Loucy (cell line): Measurements from ENCODE around the gene RER1.
A peak's percentile ranks its signal among the peaks of the same experiment; 100 is the strongest.

Experiments
- H2AFZ ChIP-seq: fragments of 200-600 bp; sonication (generic); 2 replicates; pipeline ENCODE4 v1.6.0; 2016; ENCODE audit warnings: antibody characterized with exemption, mild to moderate bottlenecking, low read length, moderate library complexity
- H3F3A ChIP-seq: fragments of 200-600 bp; 2 replicates; pipeline ENCODE4 v1.6.0; 2016; ENCODE audit warnings: antibody characterized with exemption, low read depth, mild to moderate bottlenecking
- H3K27me3 ChIP-seq: fragments of 200-600 bp; sonication (generic); 2 replicates; pipeline ENCODE4 v1.6.1; 2014; ENCODE audit warnings: low read length, mild to moderate bottlenecking; ENCODE audit not compliant: insufficient read depth, poor library complexity, severe bottlenecking
- H3K36me3 ChIP-seq: fragments of 200-600 bp; sonication (generic); 2 replicates; pipeline ENCODE4 v1.6.1; 2016; ENCODE audit warnings: low read length; ENCODE audit not compliant: insufficient read depth
- H3K4me1 ChIP-seq: fragments of 200-600 bp; sonication (generic); 2 replicates; pipeline ENCODE4 v1.5.1; 2014; ENCODE audit warnings: low read length, mild to moderate bottlenecking; ENCODE audit not compliant: insufficient read depth, poor library complexity, severe bottlenecking
- H3K4me2 ChIP-seq: fragments of 200-600 bp; sonication (generic); 2 replicates; pipeline ENCODE4 v1.6.0; 2014; ENCODE audit warnings: antibody characterized with exemption, low read length, low read depth, mild to moderate bottlenecking; ENCODE audit not compliant: poor library complexity, severe bottlenecking
- H3K4me3 ChIP-seq: fragments of 200-600 bp; sonication (generic); 2 replicates; pipeline ENCODE4 v1.5.1; 2014; ENCODE audit warnings: low read length, mild to moderate bottlenecking, mixed read lengths; ENCODE audit not compliant: poor library complexity, severe bottlenecking
- H3K79me2 ChIP-seq: fragments of 200-600 bp; sonication (generic); 2 replicates; pipeline ENCODE4 v1.6.1; 2014; ENCODE audit warnings: low read length; ENCODE audit not compliant: insufficient read depth
- H3K9ac ChIP-seq: fragments of 200-600 bp; sonication (generic); 2 replicates; pipeline ENCODE4 v1.6.0; 2014; ENCODE audit warnings: mild to moderate bottlenecking, low read depth, low read length, moderate library complexity; ENCODE audit not compliant: poor library complexity, severe bottlenecking
- H3K9me2 ChIP-seq: fragments of 200-600 bp; sonication (generic); replicated peaks from 2 replicates; pipeline ENCODE4 v1.6.1; 2016; ENCODE audit warnings: low read depth, low read length, mixed read lengths
- H3K9me3 ChIP-seq: fragments of 200-600 bp; sonication (generic); 2 replicates; pipeline ENCODE4 v1.6.1; 2014; ENCODE audit warnings: mild to moderate bottlenecking, antibody characterized with exemption, low read length, low read depth; ENCODE audit not compliant: insufficient read depth
- H4K20me1 ChIP-seq: fragments of 200-600 bp; sonication (generic); 2 replicates; pipeline ENCODE4 v1.6.0; 2014; ENCODE audit warnings: antibody characterized with exemption, low read length, mild to moderate bottlenecking; ENCODE audit not compliant: insufficient read depth, poor library complexity, severe bottlenecking
- CTCF ChIP-seq: fragments of 200-600 bp; sonication (generic); conservative IDR thresholded peaks from 2 replicates; pipeline ENCODE4 v1.5.1; 2014; ENCODE audit warnings: mild to moderate bottlenecking, antibody characterized with exemption, low read length
- EZH2phosphoT487 ChIP-seq: fragments of 200-600 bp; IDR thresholded peaks from 2 replicates; pipeline ENCODE4 v1.6.1; 2018; ENCODE audit warnings: antibody characterized with exemption, mild to moderate bottlenecking, moderate library complexity, borderline replicate concordance

Gene RER1

GRCh38 chr1:2412395-2412772 is 20.7 kb downstream of the RER1 start, which contains the start of gene PEX10:
Gene PEX10 (minus strand): TSS chr1:2412564. CDS start chr1:2412502, 62 bp downstream.
- Histone ChIP-seq H2AFZ (peak within 1 kb of the TSS; percentile 82), H3K4me1 (peaks cover 42% of the 10 kb centered on the region), H3K9ac (peak within 1 kb of the TSS; percentile 88), H4K20me1 (no peaks in the 10 kb centered on the region), H3K4me2 (peak within 1 kb of the TSS; percentile 98), H3K9me3 (no peaks in the 10 kb centered on the region), H3K9me2 (no peaks in the 10 kb centered on the region), H3K79me2 (peaks cover 30% of the 10 kb centered on the region), H3K36me3 (no peaks in the 10 kb centered on the region), H3K27me3 (no peaks in the 10 kb centered on the region), H3K4me3 (peak within 1 kb of the TSS; percentile 86), H3F3A (no peaks in the 10 kb centered on the region)
- TF ChIP-seq EZH2phosphoT487 (no peak), CTCF (no peak)

GRCh38 chr1:2412773-2413494 is 21.3 kb downstream of the RER1 start:
- H4K20me1 ChIP-seq = no peaks in the 10 kb centered on the region
- no peaks in the 10 kb centered on the region for H3K9me2 ChIP-seq
- H3K36me3 ChIP-seq = no peaks in the 10 kb centered on the region
- peaks cover 31% of the 10 kb centered on the region for H3K79me2 ChIP-seq
- H3K4me1 ChIP-seq = peaks cover 42% of the 10 kb centered on the region
- no peaks in the 10 kb centered on the region for H3K9me3 ChIP-seq
- H2AFZ ChIP-seq = peak overlapping the region; percentile 76
- peak overlapping the region; percentile 90 for H3K4me2 ChIP-seq
- TF ChIP-seq CTCF (no peak), EZH2phosphoT487 (no peak)
- H3K9ac ChIP-seq = peak overlapping the region; percentile 87
- H3K27me3 ChIP-seq = no peaks in the 10 kb centered on the region
- peak overlapping the region; percentile 86 for H3K4me3 ChIP-seq
- no peaks in the 10 kb centered on the region for H3F3A ChIP-seq

- Histone ChIP-seq H3K79me2 (peaks cover 31% of the 10 kb centered on the region), H3K4me3 (peak overlapping the region; percentile 86), H2AFZ (0 out of 2 replicates have a peak overlapping the region, but pooled peaks have one; percentile 13), H4K20me1 (no peaks in the 10 kb centered on the region), H3K36me3 (no peaks in the 10 kb centered on the region), H3F3A (no peaks in the 10 kb centered on the region), H3K9me2 (no peaks in the 10 kb centered on the region), H3K9me3 (no peaks in the 10 kb centered on the region), H3K27me3 (no peaks in the 10 kb centered on the region), H3K4me2 (peak overlapping the region; percentile 90), H3K4me1 (peaks cover 42% of the 10 kb centered on the region), H3K9ac (peak overlapping the region; percentile 87)
- TF ChIP-seq EZH2phosphoT487 (no peak), CTCF (no peak)
These were observed 22.1 kb downstream of the RER1 start for GRCh38 chr1:2413495-2414296.
